ENCODE data around the gene FPGS. TPM values are rescaled to one million over a fixed set of nuclear protein-coding genes. Genes with fewer than 3 reads are reported as not detected.

The FPGS gene
- total and polyA plus RNA-seq, 2 of the 4 experiments (the other 2 are of a cell fraction) = 43.9 to 75.7 TPM

DNA sequence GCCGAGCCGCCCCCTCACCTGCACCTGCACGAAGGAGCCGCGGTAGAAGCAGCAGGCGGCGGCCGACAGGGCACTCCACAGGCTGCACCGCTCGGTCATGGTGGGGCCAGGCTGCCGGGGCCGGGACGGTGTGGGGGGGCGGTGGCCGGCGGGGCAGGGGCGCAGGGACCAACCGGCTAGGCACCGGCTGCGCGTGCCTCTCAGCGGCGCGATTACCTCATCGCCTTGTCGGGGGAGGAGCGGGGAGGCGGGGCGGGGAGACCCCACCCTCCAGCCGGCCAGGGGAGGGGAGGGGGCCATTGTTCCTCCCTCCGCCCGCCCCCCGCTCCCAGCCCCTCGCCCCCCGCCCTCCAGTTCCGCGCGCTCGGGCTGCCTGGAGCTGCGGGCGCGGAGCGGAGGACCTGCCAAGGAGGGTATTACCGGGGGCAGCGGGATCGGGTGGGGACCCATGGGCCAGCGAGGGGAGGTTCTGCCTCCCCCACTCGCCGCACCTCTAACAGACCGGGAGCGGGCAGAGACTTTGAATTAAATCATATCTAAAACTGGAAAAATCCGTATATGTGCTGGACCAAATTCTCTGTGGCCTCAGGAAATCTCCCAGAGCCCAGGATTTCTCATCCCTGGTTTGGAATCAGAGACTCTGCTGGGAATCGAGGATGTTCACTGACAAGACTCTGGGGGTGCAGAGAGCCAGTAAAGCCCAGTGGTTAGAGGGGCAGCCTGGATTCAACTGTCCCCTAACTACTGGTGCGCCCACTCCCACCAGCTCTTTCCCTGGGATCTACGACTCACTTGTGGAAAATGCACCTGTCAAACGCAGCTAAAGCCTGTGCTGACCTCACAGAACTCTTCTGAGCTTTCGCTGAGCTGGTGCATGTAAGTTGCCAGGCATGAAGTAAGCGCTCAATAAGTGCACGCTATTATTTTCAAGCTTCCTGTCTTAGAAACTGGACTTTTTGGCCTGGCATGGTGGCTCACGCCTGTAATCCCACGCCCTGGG lies 47.3 kb upstream of the FPGS start:
- Histone ChIP-seq H4K91ac (ENCODE audit: insufficient read depth, low read depth, low read length) (no peak overlapping the region), H3K36me3 (ENCODE audit: control insufficient read depth, insufficient read depth, low read length) (no peaks in the 10 kb centered on the region), H3K9me3 (ENCODE audit: control insufficient read depth, insufficient read depth, low read length) (no peaks in the 10 kb centered on the region), H2AK9ac (replicated peaks; ENCODE audit: low read depth, low read length, poor library complexity) (no peak overlapping the region), H3K4me1 (ENCODE audit: control insufficient read depth, insufficient read depth, low read length) (no peaks in the 10 kb centered on the region), H2BK5ac (ENCODE audit: low read depth, low read length, poor library complexity, severe bottlenecking) (no peak overlapping the region), H3K9ac (ENCODE audit: low read depth, low read length) (no peak overlapping the region), H4K20me1 (ENCODE audit: insufficient read depth, low read length) (peaks cover 6% of the 10 kb centered on the region; the same call in 1 of the 2 replicates), H3K23ac (ENCODE audit: low read depth, low read length) (no peak overlapping the region), H2AFZ (replicated peaks; ENCODE audit: low read length, poor library complexity) (no peak overlapping the region), H3K4ac (ENCODE audit: low read depth, low read length) (no peak overlapping the region), H4K8ac (ENCODE audit: low read depth in 2 of 2, low read length in 2 of 2) (no peak overlapping the region), H2AK5ac (ENCODE audit: low read depth, low read length) (no peak overlapping the region), H2BK20ac (ENCODE audit: low read depth, low read length) (no peak overlapping the region), H4K5ac (ENCODE audit: low read depth, low read length) (no peak overlapping the region), H3K4me3 (ENCODE audit: insufficient read depth, low read depth, low read length) (no peak overlapping the region), H3K9me1 (ENCODE audit: insufficient read depth, low read length) (peaks cover 3% of the 10 kb centered on the region; the same call in 1 of the 2 replicates), H2BK15ac (ENCODE audit: low read depth, low read length) (no peak overlapping the region), H3K79me1 (ENCODE audit: low read depth in 1 of 2, low read length in 2 of 2) (no peaks in the 10 kb centered on the region), H3K4me2 (ENCODE audit: low read depth, low read length) (no peak overlapping the region), H2BK120ac (ENCODE audit: low read depth, low read length) (no peak overlapping the region), H3K27ac (ENCODE audit: insufficient read depth, low read length) (no peak overlapping the region), H3K18ac (ENCODE audit: low read depth, low read length) (no peak overlapping the region), H3K56ac (ENCODE audit: extremely low read depth, insufficient read depth, low read length) (no peak overlapping the region), H3K14ac (replicated peaks; ENCODE audit: low read depth, low read length) (no peak overlapping the region), H3K27me3 (ENCODE audit: control insufficient read depth, insufficient read depth, low read length) (peaks cover 52% of the 10 kb centered on the region)
- ATAC-seq (ENCODE audit: low read depth) (no peak), DNase-seq (no peak)
- intact Hi-C loops (cut with micrococcal nuclease) = no loop called here
- 28% methylated on average over 18 of the region's 61 CpGs; no CpG with 5 or more reads in 1 of the 2 experiments for WGBS, 2 experiments (ENCODE audit: extremely low coverage in 2 of 2, insufficient read length in 1 of 2)
- ChIA-PET POLR2A (ENCODE audit: unreplicated experiment) (no interaction called here), CTCF (no interaction called here)
- TF ChIP-seq CHD1 (IDR thresholded peaks at IDR 0.05; ENCODE audit: low read depth, low read length) (no peak), SMC3 (IDR thresholded peaks at IDR 0.05; ENCODE audit: low read depth, low read length) (no peak), FOS (IDR thresholded peaks at IDR 0.05; ENCODE audit: low read depth, low read length) (no peak), RFX5 (IDR thresholded peaks at IDR 0.05; ENCODE audit: low read depth, low read length) (no peak), POLR2A (IDR thresholded peaks at IDR 0.05; ENCODE audit: low read depth, low read length) (no peak), CEBPB (IDR thresholded peaks at IDR 0.05; ENCODE audit: low read depth, low read length) (no peak), ELK1 (IDR thresholded peaks at IDR 0.05; ENCODE audit: borderline replicate concordance, low read depth, low read length) (no peak), RAD21 (IDR thresholded peaks at IDR 0.05; ENCODE audit: low read length) (no peak), NFE2L2 (IDR thresholded peaks at IDR 0.05; ENCODE audit: low read depth, low read length) (no peak)
- TF ChIP-seq, protein P1, sequence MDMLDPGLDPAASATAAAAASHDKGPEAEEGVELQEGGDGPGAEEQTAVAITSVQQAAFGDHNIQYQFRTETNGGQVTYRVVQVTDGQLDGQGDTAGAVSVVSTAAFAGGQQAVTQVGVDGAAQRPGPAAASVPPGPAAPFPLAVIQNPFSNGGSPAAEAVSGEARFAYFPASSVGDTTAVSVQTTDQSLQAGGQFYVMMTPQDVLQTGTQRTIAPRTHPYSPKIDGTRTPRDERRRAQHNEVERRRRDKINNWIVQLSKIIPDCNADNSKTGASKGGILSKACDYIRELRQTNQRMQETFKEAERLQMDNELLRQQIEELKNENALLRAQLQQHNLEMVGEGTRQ (IDR thresholded peaks at IDR 0.05; ENCODE audit: low read depth, low read length) = no peak
- in situ Hi-C loops (cut with MboI; ENCODE audit: low sequenced_read_pairs) = no loop called here
- no TSS peak for BruUV-seq (replicated peaks)
- dilution Hi-C loops (cut with HindIII; ENCODE audit: low sequenced_read_pairs, unreplicated experiment) = no loop called here
